ENCODE data around the gene AGPAT4. TPM values are rescaled to one million over a fixed set of nuclear protein-coding genes. Genes with fewer than 3 reads are reported as not detected.

AGPAT4 gene
- total RNA-seq, 1 donor from 2014 or later = 19.7 TPM

DNA sequence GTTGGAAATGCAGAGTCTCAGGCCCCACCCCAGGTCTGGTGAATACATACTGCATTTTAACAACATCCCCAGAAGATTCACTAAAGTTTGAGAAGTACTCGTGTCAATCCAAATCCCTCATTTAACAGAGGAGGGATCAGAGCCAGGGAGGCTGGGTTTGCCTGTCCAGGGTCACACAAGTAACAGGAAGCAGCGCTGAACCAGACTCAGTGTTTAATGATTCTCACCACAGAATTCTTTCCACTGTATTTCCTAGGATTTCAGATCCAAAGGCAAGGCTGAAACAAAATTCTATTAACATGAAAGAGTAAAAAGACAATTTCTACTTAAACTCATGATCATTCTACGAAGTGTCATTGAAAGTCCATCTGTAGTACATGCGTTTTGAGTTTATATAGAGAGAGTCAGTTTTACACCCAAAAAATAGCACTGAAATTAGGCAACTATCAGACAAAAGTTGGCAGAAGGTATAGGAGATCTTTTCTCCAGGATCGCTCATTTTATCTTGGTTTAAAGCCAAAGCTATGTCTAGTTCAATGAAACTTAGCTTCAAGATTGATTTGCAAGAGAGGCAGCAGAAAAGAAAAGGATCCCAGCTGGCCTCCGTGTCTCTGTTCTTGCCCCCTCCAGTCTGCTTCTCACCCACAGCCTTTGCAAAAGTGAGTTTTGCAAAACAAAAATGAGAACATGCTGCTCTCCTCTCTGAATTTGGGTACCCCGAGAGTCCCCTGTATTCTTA, 6.0 kb upstream of the AGPAT4 start:
- Histone ChIP-seq H3K27me3 (ENCODE audit: low read depth) (no peaks in the 10 kb centered on the region), H3K27ac (no peak overlapping the region), H3K4me3 (no peak overlapping the region), H3K9me3 (no peaks in the 10 kb centered on the region), H3K4me1 (no peaks in the 10 kb centered on the region), H3K36me3 (no peaks in the 10 kb centered on the region)
- TF ChIP-seq, protein P1, sequence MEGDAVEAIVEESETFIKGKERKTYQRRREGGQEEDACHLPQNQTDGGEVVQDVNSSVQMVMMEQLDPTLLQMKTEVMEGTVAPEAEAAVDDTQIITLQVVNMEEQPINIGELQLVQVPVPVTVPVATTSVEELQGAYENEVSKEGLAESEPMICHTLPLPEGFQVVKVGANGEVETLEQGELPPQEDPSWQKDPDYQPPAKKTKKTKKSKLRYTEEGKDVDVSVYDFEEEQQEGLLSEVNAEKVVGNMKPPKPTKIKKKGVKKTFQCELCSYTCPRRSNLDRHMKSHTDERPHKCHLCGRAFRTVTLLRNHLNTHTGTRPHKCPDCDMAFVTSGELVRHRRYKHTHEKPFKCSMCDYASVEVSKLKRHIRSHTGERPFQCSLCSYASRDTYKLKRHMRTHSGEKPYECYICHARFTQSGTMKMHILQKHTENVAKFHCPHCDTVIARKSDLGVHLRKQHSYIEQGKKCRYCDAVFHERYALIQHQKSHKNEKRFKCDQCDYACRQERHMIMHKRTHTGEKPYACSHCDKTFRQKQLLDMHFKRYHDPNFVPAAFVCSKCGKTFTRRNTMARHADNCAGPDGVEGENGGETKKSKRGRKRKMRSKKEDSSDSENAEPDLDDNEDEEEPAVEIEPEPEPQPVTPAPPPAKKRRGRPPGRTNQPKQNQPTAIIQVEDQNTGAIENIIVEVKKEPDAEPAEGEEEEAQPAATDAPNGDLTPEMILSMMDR (IDR thresholded peaks at IDR 0.05) = no peak
- DNase-seq (no peak), ATAC-seq (no peak)
- intact Hi-C loops (cut with DNase I) = no loop called here

GRCh38 chr6:161276605-161277155, 2.8 kb upstream of the AGPAT4 start:
- H3K9me3 ChIP-seq = no peaks in the 10 kb centered on the region
- no peak overlapping the region for H3K27ac ChIP-seq
- TF ChIP-seq, protein P1 (IDR thresholded peaks at IDR 0.05) = no peak
- intact Hi-C loops (cut with DNase I) = no loop called here
- peaks cover 17% of the 10 kb centered on the region for H3K4me1 ChIP-seq
- no peak overlapping the region for H3K4me3 ChIP-seq
- H3K36me3 ChIP-seq = no peaks in the 10 kb centered on the region
- ATAC-seq (no peak), DNase-seq (no peak)
- no peaks in the 10 kb centered on the region for H3K27me3 ChIP-seq (ENCODE audit: low read depth)

- no peaks in the 10 kb centered on the region for H3K27me3 ChIP-seq (ENCODE audit: low read depth)
- intact Hi-C loops (cut with DNase I) = no loop called here
- no peak for ATAC-seq
- peaks cover 17% of the 10 kb centered on the region for H3K4me1 ChIP-seq
- no peak overlapping the region for H3K27ac ChIP-seq
- H3K4me3 ChIP-seq = no peak overlapping the region
- TF ChIP-seq, protein P1 (IDR thresholded peaks at IDR 0.05) = no peak
- no peak for DNase-seq
- H3K36me3 ChIP-seq = no peaks in the 10 kb centered on the region
- H3K9me3 ChIP-seq = no peaks in the 10 kb centered on the region
These were observed 1.0 kb upstream of the AGPAT4 start for GRCh38 chr6:161274898-161275297.

DNA sequence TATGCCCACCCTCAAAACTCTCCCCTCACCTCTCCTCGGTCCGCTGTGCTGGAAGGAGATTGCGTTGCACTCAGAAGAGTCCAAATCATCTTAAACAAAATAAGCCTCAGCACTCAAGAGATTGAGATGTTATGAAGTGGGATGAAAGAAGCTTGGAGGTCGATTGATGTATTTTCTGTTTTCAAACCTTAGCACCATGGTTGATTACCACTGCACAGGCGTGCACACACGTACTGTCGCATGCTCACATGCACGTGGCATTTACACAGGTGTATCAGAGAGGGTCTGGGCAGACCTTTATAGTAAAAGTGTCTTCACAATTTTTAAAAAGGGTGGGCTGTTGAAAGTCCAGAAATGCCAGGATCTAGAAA, 612 bp upstream of the AGPAT4 start:
- ATAC-seq (peak in 1 of 2 donors; percentile 1), DNase-seq (no peak)
- intact Hi-C loops (cut with DNase I) = no loop called here
- H3K9me3 ChIP-seq = no peaks in the 10 kb centered on the region
- H3K36me3 ChIP-seq = no peaks in the 10 kb centered on the region
- peaks cover 17% of the 10 kb centered on the region for H3K4me1 ChIP-seq
- H3K27me3 ChIP-seq (ENCODE audit: low read depth) = no peaks in the 10 kb centered on the region
- H3K4me3 ChIP-seq = peak overlapping the region; percentile 72
- TF ChIP-seq, protein P1 (IDR thresholded peaks at IDR 0.05) = no peak
- H3K27ac ChIP-seq = peak overlapping the region; percentile 79

DNA sequence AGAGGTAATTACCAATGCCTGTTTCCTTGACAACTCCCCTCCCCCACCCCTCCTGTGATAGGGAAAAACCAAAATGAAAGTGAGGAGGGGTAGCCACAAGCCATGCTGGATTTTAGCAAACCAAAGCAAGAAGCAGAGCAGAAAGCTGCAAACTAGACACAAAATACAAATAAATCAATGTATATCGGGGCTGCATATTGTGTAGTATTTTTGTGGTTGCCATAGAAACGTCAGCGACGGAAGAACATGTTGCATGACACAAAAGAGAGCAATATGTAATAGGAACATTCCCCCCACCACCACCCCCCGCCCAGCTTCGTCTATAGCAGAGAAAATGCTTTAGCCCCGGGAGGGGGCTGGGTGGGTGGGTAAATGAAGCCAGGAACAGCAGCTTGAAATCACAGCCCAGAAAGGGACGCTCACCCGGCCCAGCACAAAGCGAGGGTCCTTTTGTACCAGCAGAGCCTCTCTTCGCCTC, 548 bp downstream of the AGPAT4 start:
- H3K27ac ChIP-seq = peak overlapping the region; percentile 79
- TF ChIP-seq, protein P1 (IDR thresholded peaks at IDR 0.05) = no peak
- peak; percentile 59 to 75 for ATAC-seq
- H3K9me3 ChIP-seq = no peaks in the 10 kb centered on the region
- no peaks in the 10 kb centered on the region for H3K36me3 ChIP-seq
- intact Hi-C loops (cut with DNase I) = no loop called here
- no peaks in the 10 kb centered on the region for H3K27me3 ChIP-seq (ENCODE audit: low read depth)
- peaks cover 17% of the 10 kb centered on the region for H3K4me1 ChIP-seq
- peak overlapping the region; percentile 72 for H3K4me3 ChIP-seq
- peak; percentile 58 for DNase-seq
